ENCODE data around the gene CLSTN3. TPM values are rescaled to one million over a fixed set of nuclear protein-coding genes. Genes with fewer than 3 reads are reported as not detected.

Gene CLSTN3
- total RNA-seq, 1 donor from 2014 or later = 36.8 TPM

DNA sequence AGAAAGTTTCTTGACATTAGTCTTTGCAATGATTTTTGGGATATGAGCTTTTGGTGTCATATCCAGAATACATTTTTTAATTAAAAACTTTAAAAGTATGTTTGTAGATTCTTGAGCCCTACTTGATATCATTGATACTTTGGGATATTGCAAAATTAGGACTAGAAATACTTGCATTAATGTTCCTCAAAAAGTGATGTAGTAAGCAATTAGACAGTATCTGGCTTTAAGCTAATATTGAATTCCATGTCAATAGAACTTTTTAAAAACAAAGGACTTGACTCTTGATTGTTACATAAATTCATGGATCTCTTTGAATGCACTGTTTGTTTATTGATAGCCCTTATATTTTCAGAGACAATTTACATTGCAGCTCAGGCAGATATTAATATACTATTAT lies 74.9 kb downstream of the CLSTN3 start:
- ATAC-seq = no peak
- intact Hi-C loops (cut with DNase I) = no loop called here

DNA sequence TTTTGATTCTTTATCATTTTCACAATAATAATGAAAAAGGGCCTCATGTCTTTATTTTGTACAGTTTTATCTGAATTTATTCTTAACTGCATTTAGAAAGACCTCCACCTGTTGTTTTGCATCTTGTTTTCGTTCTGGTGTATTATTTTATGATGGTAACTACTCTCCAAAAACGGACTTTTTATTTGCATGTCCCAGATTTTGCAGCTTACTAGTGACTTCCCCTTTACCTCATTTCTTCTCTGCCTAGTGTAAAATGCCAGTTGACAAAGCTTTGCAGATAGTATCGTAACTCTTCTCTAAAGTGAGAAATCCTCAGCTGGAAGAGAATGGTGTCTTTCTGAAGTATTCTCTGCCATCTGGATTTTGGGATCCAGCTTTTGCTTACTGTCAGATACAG lies 76.5 kb downstream of the CLSTN3 start:
- no peaks in the 10 kb centered on the region for H3K9me3 ChIP-seq
- TF ChIP-seq, protein P1, sequence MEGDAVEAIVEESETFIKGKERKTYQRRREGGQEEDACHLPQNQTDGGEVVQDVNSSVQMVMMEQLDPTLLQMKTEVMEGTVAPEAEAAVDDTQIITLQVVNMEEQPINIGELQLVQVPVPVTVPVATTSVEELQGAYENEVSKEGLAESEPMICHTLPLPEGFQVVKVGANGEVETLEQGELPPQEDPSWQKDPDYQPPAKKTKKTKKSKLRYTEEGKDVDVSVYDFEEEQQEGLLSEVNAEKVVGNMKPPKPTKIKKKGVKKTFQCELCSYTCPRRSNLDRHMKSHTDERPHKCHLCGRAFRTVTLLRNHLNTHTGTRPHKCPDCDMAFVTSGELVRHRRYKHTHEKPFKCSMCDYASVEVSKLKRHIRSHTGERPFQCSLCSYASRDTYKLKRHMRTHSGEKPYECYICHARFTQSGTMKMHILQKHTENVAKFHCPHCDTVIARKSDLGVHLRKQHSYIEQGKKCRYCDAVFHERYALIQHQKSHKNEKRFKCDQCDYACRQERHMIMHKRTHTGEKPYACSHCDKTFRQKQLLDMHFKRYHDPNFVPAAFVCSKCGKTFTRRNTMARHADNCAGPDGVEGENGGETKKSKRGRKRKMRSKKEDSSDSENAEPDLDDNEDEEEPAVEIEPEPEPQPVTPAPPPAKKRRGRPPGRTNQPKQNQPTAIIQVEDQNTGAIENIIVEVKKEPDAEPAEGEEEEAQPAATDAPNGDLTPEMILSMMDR (IDR thresholded peaks at IDR 0.05) = no peak
- H3K4me1 ChIP-seq = no peaks in the 10 kb centered on the region
- H3K27ac ChIP-seq = no peak overlapping the region
- no peaks in the 10 kb centered on the region for H3K27me3 ChIP-seq (ENCODE audit: low read depth)
- intact Hi-C loops (cut with DNase I) = no loop called here
- H3K36me3 ChIP-seq = peaks cover 97% of the 10 kb centered on the region
- no peak for DNase-seq
- no peak for ATAC-seq
- H3K4me3 ChIP-seq = no peak overlapping the region

More for the DNA sequence above, 74.9 kb downstream of the CLSTN3 start:
- Histone ChIP-seq H3K4me1 (no peaks in the 10 kb centered on the region), H3K36me3 (peaks cover 86% of the 10 kb centered on the region), H3K4me3 (no peak overlapping the region), H3K27ac (no peak overlapping the region), H3K9me3 (no peaks in the 10 kb centered on the region), H3K27me3 (ENCODE audit: low read depth) (no peaks in the 10 kb centered on the region)
- no peak for DNase-seq
- TF ChIP-seq, protein P1 (IDR thresholded peaks at IDR 0.05) = no peak

DNA sequence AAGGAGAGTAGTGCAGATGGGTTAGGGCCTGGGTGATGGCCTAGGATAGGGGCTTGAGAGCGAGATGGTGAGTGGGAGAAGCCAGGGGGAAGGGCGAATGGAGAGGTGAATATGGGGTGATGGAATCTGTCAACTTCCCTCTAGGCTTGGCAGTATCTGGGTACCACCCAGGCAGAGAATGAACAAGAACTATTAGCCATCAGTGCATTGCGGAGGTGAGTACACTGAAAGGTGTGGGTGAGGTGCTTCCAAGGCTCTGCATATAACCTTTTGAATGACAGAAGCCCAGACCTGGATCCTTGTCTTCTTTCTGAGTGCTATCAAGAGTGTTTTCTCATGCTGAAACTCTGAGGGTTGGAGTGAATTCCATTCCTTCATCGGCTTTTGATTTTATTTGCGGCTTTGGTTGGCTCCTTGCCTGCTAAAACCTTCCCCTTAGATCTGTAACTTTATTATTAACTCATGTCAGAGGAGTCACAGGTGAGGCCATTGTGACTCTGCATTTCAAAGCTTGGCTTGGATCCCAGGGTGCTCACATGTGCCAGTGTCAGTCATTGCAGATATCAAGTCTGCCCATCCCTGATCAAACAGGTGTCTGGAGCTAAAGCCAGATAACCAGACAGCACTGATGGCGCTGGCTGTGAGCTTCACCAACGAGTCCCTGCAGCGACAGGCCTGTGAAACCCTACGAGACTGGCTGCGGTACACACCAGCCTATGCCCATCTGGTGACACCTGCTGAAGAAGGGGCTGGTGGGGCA lies 77.9 kb downstream of the CLSTN3 start:
- Histone ChIP-seq H3K27me3 (ENCODE audit: low read depth) (no peaks in the 10 kb centered on the region), H3K9me3 (no peaks in the 10 kb centered on the region), H3K4me3 (no peak overlapping the region), H3K4me1 (no peaks in the 10 kb centered on the region), H3K36me3 (peaks cover 84% of the 10 kb centered on the region), H3K27ac (no peak overlapping the region)
- intact Hi-C loops (cut with DNase I) = no loop called here
- DNase-seq (no peak), ATAC-seq (no peak)
- TF ChIP-seq, protein P1 (IDR thresholded peaks at IDR 0.05) = no peak

Other genes with a start within 250 kb of the CLSTN3 start
- 26.6 TPM for gene LRRC23, start 225.5 kb upstream of the CLSTN3 start, total RNA-seq
- gene ENO2, start 215.8 kb upstream of the CLSTN3 start, total RNA-seq = 41.9 TPM
- gene ATN1, start 202.4 kb upstream of the CLSTN3 start, total RNA-seq = 123 TPM
- gene RNU7-1, start 186.6 kb upstream of the CLSTN3 start, total RNA-seq = not detected
- gene C12orf57, start 186.3 kb upstream of the CLSTN3 start, total RNA-seq = 181 TPM
- gene PTPN6, start 179.0 kb upstream of the CLSTN3 start, total RNA-seq = 209 TPM
- gene PHB2, start 159.7 kb upstream of the CLSTN3 start, total RNA-seq = 138 TPM
- 39.6 TPM for gene EMG1, start 159.5 kb upstream of the CLSTN3 start, total RNA-seq
- gene LPCAT3, start 111.9 kb upstream of the CLSTN3 start, total RNA-seq = 67.7 TPM
- gene C1S, start 69.7 kb upstream of the CLSTN3 start, total RNA-seq = 280 TPM
- gene C1R, start 37.9 kb upstream of the CLSTN3 start, total RNA-seq = 373 TPM
- gene C1RL, start 21.2 kb upstream of the CLSTN3 start, total RNA-seq = 80.5 TPM
- 1.1 TPM for gene RBP5, start 1.5 kb upstream of the CLSTN3 start, total RNA-seq
- 47.8 TPM for gene PEX5, start 59.3 kb downstream of the CLSTN3 start, total RNA-seq
- gene ACSM4, start 173.7 kb downstream of the CLSTN3 start, total RNA-seq = not detected